ENCODE measurements around the gene KLF3. TPM values are rescaled to one million over a fixed set of nuclear protein-coding genes. Genes with fewer than 3 reads are reported as not detected.

KLF3 gene
- total RNA-seq, 1 donor from 2014 or later, result 25.3 TPM

DNA sequence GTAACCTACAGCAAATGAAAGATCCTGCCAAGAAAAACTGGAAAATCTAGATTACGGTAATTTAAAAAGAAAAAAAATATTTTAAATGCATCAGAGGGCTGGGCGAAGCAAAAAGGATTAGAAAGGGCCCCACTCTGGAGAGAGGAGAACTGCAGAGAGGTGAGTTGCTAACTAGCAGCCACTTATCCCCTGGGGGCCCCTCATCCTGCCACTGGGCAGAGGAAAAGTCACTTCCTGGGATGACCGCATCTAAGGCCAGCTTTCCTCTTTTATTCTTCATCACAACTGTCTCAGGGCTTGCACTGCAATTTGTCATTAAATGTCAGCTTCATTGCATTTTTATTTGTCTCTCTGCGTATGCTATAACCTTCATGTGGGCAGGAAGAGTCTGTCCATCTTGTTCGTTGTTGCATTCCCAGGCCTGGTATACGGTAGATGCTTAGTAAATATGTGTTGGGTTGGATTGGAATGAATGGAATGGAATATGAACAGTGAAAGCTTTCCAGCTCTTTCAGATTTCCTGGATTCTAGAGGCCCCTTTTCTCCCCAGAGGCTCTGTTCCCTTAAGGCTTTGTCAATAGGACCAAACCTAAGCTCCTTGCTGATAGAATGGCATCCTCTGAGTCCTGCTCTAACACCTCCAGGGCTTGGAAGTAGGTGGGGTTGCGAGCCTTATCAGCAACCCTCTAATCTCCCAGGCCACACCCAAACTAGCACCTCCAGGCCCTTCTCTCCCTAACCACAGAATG, 59.9 kb downstream of the KLF3 start:
- DNase-seq (ENCODE audit: low spot score), result no peak
- intact Hi-C loops (cut with DNase I), result no loop called here

DNA sequence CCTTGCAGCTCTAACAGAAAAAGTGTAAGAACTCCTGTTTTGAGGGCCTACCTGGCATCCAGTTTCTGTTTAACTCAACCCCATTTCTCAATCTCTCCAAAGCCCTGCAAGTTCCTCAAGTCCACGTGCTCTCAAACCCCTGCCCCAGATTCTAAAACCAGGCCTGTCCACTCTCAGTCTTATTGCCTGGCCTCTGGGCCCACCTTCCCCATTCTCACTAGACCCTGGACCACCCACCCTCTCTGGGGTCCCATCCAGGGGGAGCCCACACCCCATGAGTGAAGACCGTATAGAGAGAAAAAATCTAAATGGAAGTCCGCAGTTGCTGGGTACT, 60.4 kb downstream of the KLF3 start:
- DNase-seq (ENCODE audit: low spot score), result no peak
- intact Hi-C loops (cut with DNase I), result no loop called here

DNA sequence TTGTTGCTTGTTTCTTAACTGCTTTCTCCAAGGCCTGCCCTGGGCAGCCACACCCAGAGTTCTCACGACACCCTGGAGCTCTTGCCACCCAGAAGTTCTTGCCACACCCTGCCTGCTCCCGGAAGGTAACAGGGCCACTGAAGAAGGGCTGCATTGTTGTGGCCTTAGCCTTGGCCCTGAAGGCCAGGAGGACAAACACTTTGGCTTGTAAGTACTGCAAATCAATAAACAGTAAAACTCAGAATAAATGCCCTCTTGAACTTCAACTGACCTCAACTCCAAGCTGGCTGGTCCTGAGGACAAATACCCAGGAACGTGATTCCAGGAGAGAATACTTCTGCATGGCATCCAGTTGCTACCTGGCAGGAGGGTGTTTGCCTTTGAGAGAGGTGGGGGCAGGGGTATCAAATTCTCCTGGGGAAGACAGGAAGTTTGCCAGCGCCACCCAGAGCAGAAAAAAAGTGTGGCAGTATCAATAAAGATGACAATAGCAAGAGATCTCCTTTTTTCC, 64.7 kb downstream of the KLF3 start:
- DNase-seq (ENCODE audit: low spot score), result no peak
- intact Hi-C loops (cut with DNase I), result no loop called here

- intact Hi-C loops (cut with DNase I), result loop anchor here (2.0 kb wide), 1 partner anchor 412 kb away; no protein-coding TSS in a partner anchor
- no peak for DNase-seq (ENCODE audit: low spot score)
These were observed 66.5 kb downstream of the KLF3 start for GRCh38 chr4:38730493-38730829.

GRCh38 chr4:38730830-38731646, 67.0 kb downstream of the KLF3 start:
- DNase-seq (ENCODE audit: low spot score), result peak; percentile 94
- intact Hi-C loops (cut with DNase I), result loop anchor here (1.0 to 2.0 kb wide), 3 partner anchors 412 to 669 kb away; no protein-coding TSS in a partner anchor

- intact Hi-C loops (cut with DNase I), result no loop called here
- no peak for DNase-seq (ENCODE audit: low spot score)
These were observed 69.7 kb downstream of the KLF3 start for GRCh38 chr4:38733663-38734062.

DNA sequence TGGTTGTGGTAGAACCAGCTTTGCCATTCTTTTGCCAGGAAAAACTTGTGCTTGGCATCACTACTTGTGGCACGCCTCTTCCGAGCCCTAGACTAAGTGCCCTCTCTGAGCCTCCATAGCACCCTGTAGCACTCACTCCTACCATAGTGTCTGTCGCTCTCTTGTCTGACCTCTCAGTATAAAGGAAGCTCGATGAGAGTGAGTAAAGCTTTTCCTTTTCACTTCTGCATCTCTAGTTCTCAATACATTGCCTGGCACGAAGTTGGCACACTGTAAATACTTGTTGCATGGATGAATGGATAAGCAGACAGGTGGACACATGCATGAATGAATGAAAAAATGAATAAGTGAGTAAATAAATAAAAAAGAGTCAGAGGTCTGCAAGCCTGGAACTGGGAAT, 70.4 kb downstream of the KLF3 start:
- no peak for DNase-seq (ENCODE audit: low spot score)
- intact Hi-C loops (cut with DNase I), result no loop called here

DNA sequence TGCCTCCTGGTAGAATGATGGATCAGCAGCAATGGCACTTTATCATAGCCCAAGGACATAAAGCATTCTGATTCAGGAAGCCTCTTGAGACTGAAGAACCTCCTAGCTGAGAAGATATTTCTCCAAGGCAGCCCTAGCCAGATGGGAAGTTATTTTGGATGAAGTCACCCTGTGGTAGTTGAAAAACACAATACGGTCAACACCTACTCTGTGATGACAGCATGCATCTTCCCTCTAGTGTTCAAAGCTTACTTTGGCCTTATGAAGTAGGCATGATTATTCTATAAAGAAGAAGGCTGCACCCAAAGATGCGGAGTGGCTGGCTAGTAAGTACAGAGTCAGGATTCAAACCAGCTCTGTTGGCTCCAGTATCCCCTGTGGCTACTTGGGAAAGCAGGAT, 70.9 kb downstream of the KLF3 start:
- no peak for DNase-seq (ENCODE audit: low spot score)
- intact Hi-C loops (cut with DNase I), result no loop called here

- intact Hi-C loops (cut with DNase I), result no loop called here
- no peak for DNase-seq (ENCODE audit: low spot score)
These were observed 71.9 kb downstream of the KLF3 start for GRCh38 chr4:38735870-38736269.

GRCh38 chr4:38738940-38739803, 75.2 kb downstream of the KLF3 start:
- DNase-seq (ENCODE audit: low spot score), result no peak
- intact Hi-C loops (cut with DNase I), result no loop called here

- DNase-seq (ENCODE audit: low spot score), result no peak
- intact Hi-C loops (cut with DNase I), result no loop called here
These were observed 76.3 kb downstream of the KLF3 start for GRCh38 chr4:38740303-38740702.

GRCh38 chr4:38743866-38744265, 79.9 kb downstream of the KLF3 start:
- intact Hi-C loops (cut with DNase I), result no loop called here
- DNase-seq (ENCODE audit: low spot score), result no peak

GRCh38 chr4:38745881-38746280, 81.9 kb downstream of the KLF3 start:
- no peak for DNase-seq (ENCODE audit: low spot score)
- intact Hi-C loops (cut with DNase I), result no loop called here

DNA sequence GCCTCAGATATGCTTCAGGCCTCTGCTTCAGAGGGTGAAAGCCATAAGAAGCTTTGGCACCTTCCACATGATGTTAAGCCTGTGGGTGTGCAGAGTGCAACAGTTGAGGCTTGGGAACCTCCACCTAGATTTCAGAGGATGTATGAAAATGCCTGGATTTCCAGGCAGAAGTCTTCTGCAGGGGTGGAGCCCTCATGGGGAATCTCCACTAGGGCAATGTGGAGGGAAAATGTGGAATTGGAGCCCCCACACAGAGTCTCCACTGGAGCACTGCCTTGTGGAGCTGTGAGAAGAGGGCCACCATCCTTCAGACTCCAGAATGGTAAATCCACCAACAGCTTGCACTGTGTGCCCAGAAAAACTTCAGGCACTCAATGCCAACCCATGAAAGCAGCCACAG, 83.6 kb downstream of the KLF3 start:
- no peak for DNase-seq (ENCODE audit: low spot score)

DNA sequence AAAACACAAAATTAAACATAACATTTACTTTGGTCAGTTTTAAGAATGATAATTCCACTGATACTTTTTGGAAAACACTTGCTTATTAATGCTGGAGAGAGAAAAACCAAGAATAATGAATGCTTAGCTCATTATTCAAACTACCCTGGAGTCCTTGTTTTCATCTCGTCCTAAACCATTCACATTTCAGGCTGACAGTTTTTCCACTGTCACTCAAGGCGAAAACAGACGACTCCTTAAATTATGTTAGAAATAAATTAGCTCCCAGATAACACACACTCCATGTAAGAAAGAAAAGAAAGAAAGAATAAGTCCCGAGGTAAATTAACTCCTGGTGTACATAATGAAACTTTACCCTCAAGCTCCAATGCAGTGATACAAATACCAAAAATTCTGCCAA, 85.3 kb downstream of the KLF3 start:
- intact Hi-C loops (cut with DNase I), result no loop called here

More for the DNA sequence above, 83.6 kb downstream of the KLF3 start:
- intact Hi-C loops (cut with DNase I), result no loop called here

More for the DNA sequence above, 85.3 kb downstream of the KLF3 start:
- DNase-seq (ENCODE audit: low spot score), result no peak

Other genes with a start within 250 kb of the KLF3 start
- gene TLR10, start 118.8 kb downstream of the KLF3 start, total RNA-seq, result 0.22 TPM
- gene TLR1, start 140.6 kb downstream of the KLF3 start, total RNA-seq, result 4.9 TPM
- 1.2 TPM for gene TLR6, start 192.6 kb downstream of the KLF3 start, total RNA-seq
- gene FAM114A1, start 203.6 kb downstream of the KLF3 start, total RNA-seq, result 26.1 TPM

Measured in cardiac septum (tissue), 1 donor.